Hepatocyte (in vitro differentiated cells): ENCODE measurements around the gene AOAH. TPM values are rescaled to one million over a fixed set of nuclear protein-coding genes. Genes with fewer than 3 reads are reported as not detected.

Source experiments
- DNase-seq: peaks from one replicate; pipeline ENCODE4 v3.0.0-alpha.2; 2016; ENCODE audit warnings: low spot score
- H2AFZ ChIP-seq: fragments of 200-600 bp; sonication (generic); 2 replicates; pipeline ENCODE4 v1.6.0; 2016; ENCODE audit warnings: antibody characterized with exemption, mild to moderate bottlenecking
- H3K27ac ChIP-seq: fragments of 200-600 bp; sonication (generic); 2 replicates; pipeline ENCODE4 v1.5.1; 2016; ENCODE audit warnings: mild to moderate bottlenecking
- H3K27me3 ChIP-seq: fragments of 200-600 bp; sonication (generic); 2 replicates; pipeline ENCODE4 v1.6.1; 2016
- H3K36me3 ChIP-seq: fragments of 200-600 bp; sonication (generic); replicated peaks from 2 replicates; pipeline ENCODE4 v1.5.1; 2016; ENCODE audit warnings: low read depth; ENCODE audit not compliant: insufficient read depth
- H3K4me1 ChIP-seq: fragments of 200-600 bp; sonication (generic); 2 replicates; pipeline ENCODE4 v1.5.1; 2016; ENCODE audit warnings: mild to moderate bottlenecking, moderate library complexity; ENCODE audit not compliant: insufficient read depth
- H3K4me2 ChIP-seq: fragments of 200-600 bp; sonication (generic); 2 replicates; pipeline ENCODE4 v1.6.0; 2016
- H3K4me3 ChIP-seq: fragments of 200-600 bp; sonication (generic); 2 replicates; pipeline ENCODE4 v1.5.1; 2016; ENCODE audit warnings: mild to moderate bottlenecking
- H3K79me2 ChIP-seq: fragments of 200-600 bp; sonication (generic); 2 replicates; pipeline ENCODE4 v1.6.0; 2017; ENCODE audit warnings: mild to moderate bottlenecking
- H3K9me2 ChIP-seq: fragments of 200-600 bp; sonication (generic); replicated peaks from 2 replicates; pipeline ENCODE4 v1.6.0; 2017; ENCODE audit warnings: mild to moderate bottlenecking; ENCODE audit not compliant: insufficient read depth
- H3K9me3 ChIP-seq: fragments of 200-600 bp; sonication (generic); 2 replicates; pipeline ENCODE4 v1.5.1; 2016; ENCODE audit warnings: low read depth, mild to moderate bottlenecking
- H4K20me1 ChIP-seq: fragments of 200-600 bp; sonication (generic); 2 replicates; pipeline ENCODE4 v1.6.0; 2016; ENCODE audit warnings: mild to moderate bottlenecking; ENCODE audit not compliant: insufficient read depth, poor library complexity, severe bottlenecking
- EZH2 ChIP-seq: fragments of 200-600 bp; sonication (generic); IDR thresholded peaks from 2 replicates; pipeline ENCODE4 v1.6.1; 2016; ENCODE audit warnings: antibody characterized with exemption, mild to moderate bottlenecking, borderline replicate concordance
- EZH2phosphoT487 ChIP-seq: fragments of 200-600 bp; sonication (generic); IDR thresholded peaks from one replicate; pipeline ENCODE4 v1.6.1; 2018; ENCODE audit warnings: antibody characterized with exemption, mild to moderate bottlenecking, low read depth, moderate library complexity; ENCODE audit not compliant: unreplicated experiment, severe bottlenecking
- WGBS: methylation state at CpG from one replicate; pipeline ENCODE4 v1.1.6; 2016; ENCODE audit warnings: low lambda C conversion rate; ENCODE audit errors: missing lambda C conversion rate; 5-methylcytosine and 5-hydroxymethylcytosine counted together
- polyA plus RNA-seq: library from polyadenylated mRNA; unstranded; fragments of >200 nt; fragmentation: Nextera tagmentation; extraction: Ambion mirVana; gene quantifications from 2 replicates; pipeline ENCODE4 v1.2.1, GENCODE V29; 2016
- total RNA-seq: library from RNA; depleted of rRNA; stranded (reverse); fragments of >200 nt; gene quantifications from 2 replicates; pipeline ENCODE4 v1.2.3, GENCODE V29; 2014
- TF ChIP-seq, protein P1 (sequence below): fragments of 200-600 bp; sonication (generic); IDR thresholded peaks from 2 replicates; pipeline ENCODE4 v1.5.1; 2016; ENCODE audit warnings: antibody characterized with exemption, mild to moderate bottlenecking; ENCODE audit not compliant: poor library complexity

AOAH gene
- total and polyA plus RNA-seq, 2 experiments from 2014 or later = 2.4 to 3.9 TPM

DNA sequence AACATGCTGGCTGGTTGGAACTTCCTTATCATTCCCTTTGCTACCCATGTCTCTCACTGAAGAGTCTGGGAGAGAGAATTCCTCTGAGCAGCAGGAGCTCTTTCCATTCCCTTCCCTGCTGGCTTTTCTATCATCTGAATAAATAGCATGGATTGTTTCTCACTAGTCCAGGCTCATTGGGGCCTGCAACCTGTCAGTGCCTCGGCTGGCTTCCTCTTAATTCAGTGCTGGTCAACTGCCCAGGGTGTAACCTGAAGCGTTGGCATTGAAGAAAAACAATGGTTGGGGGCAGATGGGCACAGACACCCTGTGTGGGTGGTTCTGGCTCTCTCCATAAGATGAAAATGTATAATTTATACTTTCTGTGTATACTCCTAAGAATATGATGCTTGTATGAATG, 179.0 kb downstream of the AOAH start:
- Histone ChIP-seq H3K79me2 (no peaks in the 10 kb centered on the region), H4K20me1 (no peaks in the 10 kb centered on the region), H3K4me2 (no peak overlapping the region), H3K9me2 (no peaks in the 10 kb centered on the region), H3K9me3 (no peaks in the 10 kb centered on the region), H3K4me3 (no peak overlapping the region), H3K27me3 (no peaks in the 10 kb centered on the region), H3K27ac (no peak overlapping the region), H2AFZ (no peak overlapping the region), H3K36me3 (no peaks in the 10 kb centered on the region), H3K4me1 (no peaks in the 10 kb centered on the region)
- 64% methylated on average over 2 of the region's 2 CpGs for WGBS
- TF ChIP-seq, protein P1, sequence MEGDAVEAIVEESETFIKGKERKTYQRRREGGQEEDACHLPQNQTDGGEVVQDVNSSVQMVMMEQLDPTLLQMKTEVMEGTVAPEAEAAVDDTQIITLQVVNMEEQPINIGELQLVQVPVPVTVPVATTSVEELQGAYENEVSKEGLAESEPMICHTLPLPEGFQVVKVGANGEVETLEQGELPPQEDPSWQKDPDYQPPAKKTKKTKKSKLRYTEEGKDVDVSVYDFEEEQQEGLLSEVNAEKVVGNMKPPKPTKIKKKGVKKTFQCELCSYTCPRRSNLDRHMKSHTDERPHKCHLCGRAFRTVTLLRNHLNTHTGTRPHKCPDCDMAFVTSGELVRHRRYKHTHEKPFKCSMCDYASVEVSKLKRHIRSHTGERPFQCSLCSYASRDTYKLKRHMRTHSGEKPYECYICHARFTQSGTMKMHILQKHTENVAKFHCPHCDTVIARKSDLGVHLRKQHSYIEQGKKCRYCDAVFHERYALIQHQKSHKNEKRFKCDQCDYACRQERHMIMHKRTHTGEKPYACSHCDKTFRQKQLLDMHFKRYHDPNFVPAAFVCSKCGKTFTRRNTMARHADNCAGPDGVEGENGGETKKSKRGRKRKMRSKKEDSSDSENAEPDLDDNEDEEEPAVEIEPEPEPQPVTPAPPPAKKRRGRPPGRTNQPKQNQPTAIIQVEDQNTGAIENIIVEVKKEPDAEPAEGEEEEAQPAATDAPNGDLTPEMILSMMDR = no peak
- no peak for TF ChIP-seq EZH2
- TF ChIP-seq EZH2phosphoT487 = no peak
- no peak for DNase-seq

DNA sequence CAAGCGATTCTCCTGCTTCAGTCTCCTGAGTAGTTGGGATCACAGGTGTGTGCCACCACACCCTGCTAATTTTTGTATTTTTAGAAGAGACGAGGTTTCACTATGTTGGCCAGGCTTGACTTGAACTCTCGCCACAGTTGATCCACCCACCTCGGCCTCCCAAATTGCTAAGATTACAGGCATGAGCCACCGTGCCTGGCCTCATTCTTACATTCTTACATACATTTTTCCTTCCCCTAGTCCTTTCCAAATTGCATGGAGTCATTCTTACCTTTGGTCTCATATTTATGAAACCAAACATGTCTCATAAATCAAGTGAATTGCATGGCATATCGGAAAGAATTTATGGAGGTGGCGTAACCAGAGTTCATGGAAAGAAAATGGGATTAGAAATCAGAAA, 186.2 kb downstream of the AOAH start:
- H3K36me3 ChIP-seq = no peaks in the 10 kb centered on the region
- H3K79me2 ChIP-seq = no peaks in the 10 kb centered on the region
- H3K4me1 ChIP-seq = no peaks in the 10 kb centered on the region
- DNase-seq = no peak
- TF ChIP-seq EZH2phosphoT487 (no peak), EZH2 (no peak)
- TF ChIP-seq, protein P1 = no peak
- H3K4me3 ChIP-seq = no peak overlapping the region
- no peaks in the 10 kb centered on the region for H3K9me3 ChIP-seq
- H3K9me2 ChIP-seq = no peaks in the 10 kb centered on the region
- no peak overlapping the region for H3K4me2 ChIP-seq
- H4K20me1 ChIP-seq = no peaks in the 10 kb centered on the region
- H3K27me3 ChIP-seq = no peaks in the 10 kb centered on the region
- no peak overlapping the region for H2AFZ ChIP-seq
- no peak overlapping the region for H3K27ac ChIP-seq
- WGBS = 89% methylated on average over 7 of the region's 7 CpGs

DNA sequence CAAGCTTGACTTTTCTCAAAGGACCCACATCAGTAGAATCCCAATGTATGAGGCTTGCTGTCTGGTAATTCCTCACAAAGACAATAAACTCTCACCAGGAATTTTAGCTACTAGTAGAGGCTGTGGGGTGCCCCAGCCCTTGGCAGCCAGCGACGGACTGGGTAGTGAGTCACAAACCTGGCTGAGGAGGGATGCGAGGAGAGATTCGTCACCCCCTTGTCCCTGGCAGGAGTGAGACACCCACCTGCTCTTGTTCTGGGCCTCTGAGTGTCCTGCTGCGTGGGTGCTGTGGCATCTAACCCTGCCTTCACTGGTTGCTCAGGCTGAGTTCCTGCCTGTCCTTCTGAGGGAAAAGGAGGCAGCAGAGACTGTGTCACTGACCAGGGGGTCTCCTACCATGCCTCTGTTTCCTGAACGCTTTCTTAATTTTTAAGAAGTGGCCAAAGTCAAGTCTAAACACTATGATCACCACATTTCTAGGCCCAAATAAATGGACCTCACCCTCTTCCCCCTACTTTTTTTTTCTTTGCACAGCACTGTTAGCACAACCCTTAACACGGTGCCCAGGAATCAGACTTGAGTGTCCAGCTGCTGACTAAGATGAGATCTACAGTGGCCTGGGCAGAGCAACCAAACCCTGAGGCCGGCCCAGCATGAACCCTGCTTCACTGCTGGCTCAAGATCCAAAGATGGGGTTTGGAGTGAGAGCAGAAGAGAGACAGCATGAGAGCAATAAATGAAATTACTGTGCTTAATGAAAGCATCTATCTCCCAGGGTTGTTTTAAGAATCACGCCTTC, 188.2 kb downstream of the AOAH start:
- no peaks in the 10 kb centered on the region for H3K27me3 ChIP-seq
- no peaks in the 10 kb centered on the region for H3K9me2 ChIP-seq
- H3K27ac ChIP-seq = no peak overlapping the region
- TF ChIP-seq EZH2phosphoT487 = no peak
- no peak for TF ChIP-seq EZH2
- TF ChIP-seq, protein P1 = no peak
- H3K4me1 ChIP-seq = no peaks in the 10 kb centered on the region
- no peak for DNase-seq
- no peaks in the 10 kb centered on the region for H3K36me3 ChIP-seq
- no peaks in the 10 kb centered on the region for H3K9me3 ChIP-seq
- no peak overlapping the region for H2AFZ ChIP-seq
- H4K20me1 ChIP-seq = no peaks in the 10 kb centered on the region
- no peak overlapping the region for H3K4me3 ChIP-seq
- WGBS = 93% methylated on average over 9 of the region's 9 CpGs
- no peaks in the 10 kb centered on the region for H3K79me2 ChIP-seq
- no peak overlapping the region for H3K4me2 ChIP-seq
